ENCODE results near the gene LYRM7.

LYRM7 gene

DNA sequence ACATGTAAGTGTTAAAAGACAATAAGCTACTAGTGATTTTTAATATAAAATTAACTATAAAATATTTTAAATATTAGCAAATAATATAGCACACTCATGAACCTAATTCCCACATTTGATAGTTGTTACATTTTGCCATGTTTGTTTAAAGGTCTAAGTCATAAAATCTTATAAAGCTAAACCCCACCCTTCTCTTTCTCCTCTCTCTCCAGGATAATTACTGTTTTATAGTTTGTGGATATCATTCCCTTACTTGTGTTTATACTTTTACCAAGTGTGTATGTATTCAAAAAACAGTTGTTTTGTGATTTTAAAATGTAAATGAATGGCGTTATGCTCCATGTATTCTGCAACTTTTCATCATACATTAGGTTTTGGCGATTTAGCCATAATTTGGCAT is 34.2 kb downstream of the LYRM7 start:
- no peak overlapping the region for H3K4me2 ChIP-seq
- H3K9ac ChIP-seq = no peak overlapping the region
- H4K20me1 ChIP-seq (ENCODE audit: insufficient read depth) = no peaks in the 10 kb centered on the region
- H2AFZ ChIP-seq (ENCODE audit: low read depth) = no peak overlapping the region
- no peak overlapping the region for H3K4me3 ChIP-seq (IDR thresholded peaks at IDR 0.05; ENCODE audit: insufficient read depth, low read depth, low read length)
- no peaks in the 10 kb centered on the region for H3K79me2 ChIP-seq (ENCODE audit: insufficient read depth, low read depth)
- peaks cover 11% of the 10 kb centered on the region for H3K4me1 ChIP-seq (ENCODE audit: low read depth, poor library complexity, severe bottlenecking)
- TF ChIP-seq, protein P1, sequence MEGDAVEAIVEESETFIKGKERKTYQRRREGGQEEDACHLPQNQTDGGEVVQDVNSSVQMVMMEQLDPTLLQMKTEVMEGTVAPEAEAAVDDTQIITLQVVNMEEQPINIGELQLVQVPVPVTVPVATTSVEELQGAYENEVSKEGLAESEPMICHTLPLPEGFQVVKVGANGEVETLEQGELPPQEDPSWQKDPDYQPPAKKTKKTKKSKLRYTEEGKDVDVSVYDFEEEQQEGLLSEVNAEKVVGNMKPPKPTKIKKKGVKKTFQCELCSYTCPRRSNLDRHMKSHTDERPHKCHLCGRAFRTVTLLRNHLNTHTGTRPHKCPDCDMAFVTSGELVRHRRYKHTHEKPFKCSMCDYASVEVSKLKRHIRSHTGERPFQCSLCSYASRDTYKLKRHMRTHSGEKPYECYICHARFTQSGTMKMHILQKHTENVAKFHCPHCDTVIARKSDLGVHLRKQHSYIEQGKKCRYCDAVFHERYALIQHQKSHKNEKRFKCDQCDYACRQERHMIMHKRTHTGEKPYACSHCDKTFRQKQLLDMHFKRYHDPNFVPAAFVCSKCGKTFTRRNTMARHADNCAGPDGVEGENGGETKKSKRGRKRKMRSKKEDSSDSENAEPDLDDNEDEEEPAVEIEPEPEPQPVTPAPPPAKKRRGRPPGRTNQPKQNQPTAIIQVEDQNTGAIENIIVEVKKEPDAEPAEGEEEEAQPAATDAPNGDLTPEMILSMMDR (conservative IDR thresholded peaks at IDR 0.05; ENCODE audit: low read depth, low read length) = no peak
- H3K27ac ChIP-seq = no peak overlapping the region
- no peaks in the 10 kb centered on the region for H3K27me3 ChIP-seq (ENCODE audit: insufficient read depth, low read depth)
- H3K36me3 ChIP-seq (ENCODE audit: insufficient read depth) = no peaks in the 10 kb centered on the region

DNA sequence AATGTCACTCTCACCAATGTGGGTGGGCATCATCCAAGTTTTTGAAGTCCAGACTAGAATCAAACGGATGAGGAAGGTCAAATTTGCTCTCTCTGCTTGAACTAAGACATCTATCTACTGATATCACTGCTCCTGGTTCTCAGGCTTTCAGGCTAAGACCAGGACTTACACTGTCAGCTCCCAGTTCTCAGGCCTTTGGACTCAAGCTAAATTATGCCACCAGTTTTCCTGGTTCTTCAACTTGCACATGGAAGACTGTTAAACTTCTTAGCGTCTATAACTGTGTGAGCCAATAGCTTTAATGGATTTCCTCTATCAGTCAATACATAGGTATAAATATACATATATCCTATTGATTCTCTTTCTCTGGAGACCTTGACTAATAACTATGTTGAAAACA is 35.3 kb downstream of the LYRM7 start:
- TF ChIP-seq, protein P1 (conservative IDR thresholded peaks at IDR 0.05; ENCODE audit: low read depth, low read length) = no peak

DNA sequence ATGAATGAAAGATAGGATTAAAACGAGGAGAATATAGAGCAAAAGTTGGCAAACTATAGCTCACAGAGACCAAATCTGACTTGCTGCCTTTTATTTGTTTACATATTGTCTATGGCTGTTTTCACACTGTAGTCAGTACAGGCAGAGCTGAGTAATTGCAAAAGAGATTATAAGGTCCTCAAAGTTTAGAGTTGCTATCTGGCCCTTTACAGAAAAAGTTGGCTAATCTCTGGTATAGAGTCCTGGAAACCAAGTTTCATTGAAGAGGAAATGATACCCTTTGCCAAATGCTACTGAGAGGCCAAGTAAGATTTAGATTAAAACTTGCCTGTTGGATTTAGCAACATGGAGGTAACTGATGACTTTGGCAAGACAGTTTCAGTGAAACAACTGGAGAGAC is 36.0 kb downstream of the LYRM7 start:
- Histone ChIP-seq H3K79me2 (ENCODE audit: insufficient read depth, low read depth) (no peaks in the 10 kb centered on the region), H4K20me1 (ENCODE audit: insufficient read depth) (no peaks in the 10 kb centered on the region), H3K4me2 (no peak overlapping the region), H3K9ac (no peak overlapping the region), H2AFZ (ENCODE audit: low read depth) (no peak overlapping the region), H3K4me1 (ENCODE audit: low read depth, poor library complexity, severe bottlenecking) (peaks cover 11% of the 10 kb centered on the region), H3K36me3 (ENCODE audit: insufficient read depth) (no peaks in the 10 kb centered on the region), H3K27ac (no peak overlapping the region), H3K27me3 (ENCODE audit: insufficient read depth, low read depth) (no peaks in the 10 kb centered on the region), H3K4me3 (IDR thresholded peaks at IDR 0.05; ENCODE audit: insufficient read depth, low read depth, low read length) (no peak overlapping the region)
- TF ChIP-seq, protein P1 (conservative IDR thresholded peaks at IDR 0.05; ENCODE audit: low read depth, low read length) = no peak

More for the DNA sequence above, 35.3 kb downstream of the LYRM7 start:
- Histone ChIP-seq H3K79me2 (ENCODE audit: insufficient read depth, low read depth) (no peaks in the 10 kb centered on the region), H3K9ac (no peak overlapping the region), H3K36me3 (ENCODE audit: insufficient read depth) (no peaks in the 10 kb centered on the region), H3K27me3 (ENCODE audit: insufficient read depth, low read depth) (no peaks in the 10 kb centered on the region), H2AFZ (ENCODE audit: low read depth) (no peak overlapping the region), H4K20me1 (ENCODE audit: insufficient read depth) (no peaks in the 10 kb centered on the region), H3K4me2 (no peak overlapping the region), H3K4me1 (ENCODE audit: low read depth, poor library complexity, severe bottlenecking) (peaks cover 11% of the 10 kb centered on the region), H3K4me3 (IDR thresholded peaks at IDR 0.05; ENCODE audit: insufficient read depth, low read depth, low read length) (no peak overlapping the region), H3K27ac (no peak overlapping the region)

DNA sequence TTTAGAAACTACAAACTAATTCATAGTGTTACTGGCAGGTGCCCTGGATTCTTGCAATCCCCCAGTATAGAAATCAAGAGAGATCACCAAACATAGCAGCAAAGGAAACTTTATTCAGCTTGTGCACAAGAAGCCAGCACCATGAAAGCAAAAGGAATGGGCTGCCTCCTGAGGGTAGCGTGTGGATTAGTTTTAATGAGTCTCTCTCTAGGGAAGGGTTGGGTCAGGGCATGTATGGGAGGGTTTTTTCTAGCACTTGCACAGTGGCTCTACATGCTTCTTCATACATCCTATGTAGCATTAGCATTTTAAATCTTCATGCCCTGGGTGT is 38.4 kb downstream of the LYRM7 start:
- no peaks in the 10 kb centered on the region for H3K27me3 ChIP-seq (ENCODE audit: insufficient read depth, low read depth)
- H2AFZ ChIP-seq (ENCODE audit: low read depth) = peak overlapping the region; percentile 8; the same call in 1 of the 2 replicates
- TF ChIP-seq, protein P1 (conservative IDR thresholded peaks at IDR 0.05; ENCODE audit: low read depth, low read length) = no peak
- H3K36me3 ChIP-seq (ENCODE audit: insufficient read depth) = no peaks in the 10 kb centered on the region
- H3K4me3 ChIP-seq (IDR thresholded peaks at IDR 0.05; ENCODE audit: insufficient read depth, low read depth, low read length) = no peak overlapping the region
- no peaks in the 10 kb centered on the region for H3K79me2 ChIP-seq (ENCODE audit: insufficient read depth, low read depth)
- no peak overlapping the region for H3K27ac ChIP-seq
- no peaks in the 10 kb centered on the region for H4K20me1 ChIP-seq (ENCODE audit: insufficient read depth)
- H3K4me2 ChIP-seq = 0 out of 2 replicates have a peak overlapping the region, but pooled peaks have one; percentile 4
- H3K9ac ChIP-seq = no peak overlapping the region
- peaks cover 11% of the 10 kb centered on the region for H3K4me1 ChIP-seq (ENCODE audit: low read depth, poor library complexity, severe bottlenecking)
